ENCODE measurements around the gene RGS3. TPM values are rescaled to one million over a fixed set of nuclear protein-coding genes. Genes with fewer than 3 reads are reported as not detected.

Gene RGS3
- total RNA-seq, 1 donor from 2014 or later = 59.9 TPM

DNA sequence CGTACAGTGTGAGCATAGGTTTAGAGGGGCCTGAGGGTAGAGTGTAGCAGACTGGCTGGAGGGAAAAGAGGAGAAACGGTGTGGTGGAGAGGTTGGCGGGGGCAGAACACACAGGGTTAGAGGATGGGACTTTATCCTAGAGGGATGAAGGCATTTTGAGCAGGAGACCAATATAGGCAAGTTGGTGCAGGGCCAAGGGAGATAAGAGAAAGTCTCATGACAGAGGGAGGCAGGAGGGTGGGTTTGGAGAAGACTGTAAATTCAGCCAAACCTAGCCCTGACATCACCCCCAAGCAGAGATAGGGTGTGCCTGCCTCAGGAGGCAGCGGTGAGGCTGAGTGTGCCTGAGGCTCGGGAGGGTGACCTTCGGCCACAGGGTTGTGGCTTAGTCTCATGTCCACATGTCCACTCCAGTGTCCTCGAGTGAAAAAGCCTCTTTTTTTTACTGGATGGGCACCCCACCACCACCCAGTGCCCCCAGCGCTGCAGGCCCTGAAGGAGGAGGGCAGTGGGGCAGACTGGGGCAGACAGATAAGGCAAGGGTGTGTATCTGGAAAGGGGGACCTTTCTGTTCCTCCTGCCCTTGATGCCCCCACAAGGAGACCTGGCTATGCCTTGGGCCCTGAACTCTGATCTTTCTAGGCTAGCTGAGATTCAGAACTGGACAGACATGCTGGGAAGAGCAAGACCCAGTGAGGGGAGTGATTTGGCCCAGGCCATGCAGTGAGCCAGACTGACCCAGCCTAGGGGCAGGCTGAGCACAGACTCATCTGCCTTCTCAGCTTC, 108.7 kb downstream of the RGS3 start:
- no peak for DNase-seq

DNA sequence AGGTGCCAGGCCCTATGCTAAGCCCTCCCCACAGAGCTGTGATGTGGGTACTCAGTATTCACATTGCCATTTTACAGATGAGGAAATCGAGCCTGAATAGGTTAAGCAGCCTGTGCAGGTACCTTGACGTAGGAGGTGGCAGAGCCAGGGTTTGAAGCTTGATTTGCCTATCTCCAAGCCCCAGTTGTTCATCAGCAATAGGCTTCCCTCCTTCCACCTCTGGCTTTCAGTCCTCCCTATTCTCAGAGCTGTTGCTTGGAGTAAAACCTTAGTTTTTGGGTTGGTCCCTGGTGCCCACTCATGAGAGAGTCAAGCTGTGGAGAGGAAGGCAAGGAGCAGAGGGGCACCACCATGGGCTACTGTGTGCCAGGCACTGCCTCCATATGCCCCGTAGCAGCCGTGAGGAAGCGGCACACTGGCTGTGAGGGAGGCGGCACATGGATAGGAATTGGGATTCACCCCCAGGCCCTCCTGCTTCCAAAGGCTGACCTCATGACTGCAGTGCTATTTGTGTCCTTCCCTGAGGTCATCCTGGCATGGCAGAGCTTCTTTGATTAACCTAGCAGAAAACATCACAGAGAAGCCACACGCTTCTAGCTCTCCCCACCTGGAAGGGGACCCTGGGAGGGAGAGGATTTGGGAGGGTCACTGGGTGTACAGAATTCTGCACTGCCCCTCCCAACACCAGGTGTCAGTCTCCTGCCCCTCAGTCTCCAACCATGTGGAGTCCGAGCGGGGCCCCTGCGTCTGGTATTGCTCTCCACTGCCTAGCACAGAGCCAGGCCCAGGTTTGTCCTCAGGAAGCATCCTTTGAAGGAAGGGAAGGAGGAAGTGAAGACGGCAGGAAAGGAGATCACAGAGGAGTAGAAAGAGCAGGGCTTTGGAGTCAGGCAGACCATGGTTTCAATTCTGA, 109.8 kb downstream of the RGS3 start:
- DNase-seq = no peak

- DNase-seq = no peak
Observed at GRCh38 chr9:113573959-113574352, 110.4 kb downstream of the RGS3 start.

- DNase-seq = no peak
Observed at GRCh38 chr9:113574441-113575262, 111.1 kb downstream of the RGS3 start.

GRCh38 chr9:113577525-113578261, 114.2 kb downstream of the RGS3 start:
- no peak for DNase-seq

DNA sequence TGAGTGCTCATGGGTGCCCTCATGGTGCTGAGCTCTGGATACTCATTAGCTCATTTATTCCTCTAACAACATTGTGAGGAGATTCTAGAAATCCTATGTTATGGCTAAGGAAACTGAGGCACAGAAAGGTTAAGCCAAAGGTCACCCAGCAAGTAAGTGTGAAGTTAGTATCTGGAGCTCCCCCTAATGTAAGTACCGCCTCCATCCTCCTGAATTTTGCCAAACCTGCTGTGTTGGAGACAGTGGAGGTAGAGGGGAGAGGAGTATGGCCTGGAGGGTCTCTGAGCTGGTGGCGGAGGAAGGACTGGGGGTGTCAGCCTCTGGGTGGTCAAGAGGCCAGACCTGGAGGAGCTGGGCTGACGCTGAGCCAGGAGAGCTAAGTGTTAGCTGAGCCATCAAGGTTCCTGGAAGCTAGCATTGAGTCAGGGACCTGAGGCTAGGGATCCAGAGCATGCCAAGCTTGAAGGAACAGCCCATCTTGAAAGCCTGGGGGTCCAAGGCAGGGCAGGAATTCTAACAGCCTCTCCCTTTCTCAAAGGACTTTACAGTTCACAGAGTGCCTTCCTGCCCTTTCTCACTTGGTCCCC, 114.8 kb downstream of the RGS3 start:
- no peak for DNase-seq

DNA sequence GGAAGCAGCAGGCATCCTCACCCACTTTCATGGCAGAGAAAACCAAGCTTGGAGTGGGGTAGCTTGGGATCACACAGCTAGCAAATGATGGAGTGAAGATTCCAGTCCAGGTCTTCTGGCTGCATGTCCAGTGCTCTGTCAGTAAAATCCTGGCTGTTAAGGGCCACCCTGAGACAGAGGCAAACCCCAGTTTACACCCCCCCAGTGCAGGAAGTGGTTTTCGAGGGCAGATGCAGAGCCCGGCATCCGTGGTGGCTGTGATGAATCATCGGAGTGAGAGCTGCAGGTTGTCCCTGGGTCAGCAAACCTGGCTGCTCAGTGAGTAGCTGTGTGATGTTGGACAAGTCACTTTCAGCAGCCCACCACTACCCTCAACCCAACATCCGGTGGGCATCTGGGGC, 115.4 kb downstream of the RGS3 start:
- no peak for DNase-seq

GRCh38 chr9:113579283-113580040, 115.9 kb downstream of the RGS3 start:
- DNase-seq = peak; percentile 88

- DNase-seq = peak; percentile 60
Observed at GRCh38 chr9:113580041-113580953, 116.8 kb downstream of the RGS3 start.

DNA sequence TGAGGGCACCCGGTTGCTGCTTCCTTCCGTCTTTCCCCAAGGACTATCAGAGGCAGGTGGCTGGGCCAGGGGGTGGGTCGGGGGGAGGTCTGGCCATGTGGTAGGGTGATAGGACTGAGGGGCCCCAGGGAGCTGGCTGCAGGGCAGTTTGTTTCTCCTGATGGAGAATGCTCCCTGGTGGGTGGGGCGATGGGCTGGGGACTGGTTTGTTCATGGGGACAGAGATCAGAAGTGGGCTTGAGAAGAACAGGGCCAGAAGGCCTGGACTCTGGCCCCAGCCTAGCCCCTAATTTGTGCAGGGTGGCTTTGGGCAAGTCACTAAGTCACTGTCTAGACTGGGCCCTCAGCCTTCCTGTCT, 117.4 kb downstream of the RGS3 start:
- DNase-seq = no peak

DNA sequence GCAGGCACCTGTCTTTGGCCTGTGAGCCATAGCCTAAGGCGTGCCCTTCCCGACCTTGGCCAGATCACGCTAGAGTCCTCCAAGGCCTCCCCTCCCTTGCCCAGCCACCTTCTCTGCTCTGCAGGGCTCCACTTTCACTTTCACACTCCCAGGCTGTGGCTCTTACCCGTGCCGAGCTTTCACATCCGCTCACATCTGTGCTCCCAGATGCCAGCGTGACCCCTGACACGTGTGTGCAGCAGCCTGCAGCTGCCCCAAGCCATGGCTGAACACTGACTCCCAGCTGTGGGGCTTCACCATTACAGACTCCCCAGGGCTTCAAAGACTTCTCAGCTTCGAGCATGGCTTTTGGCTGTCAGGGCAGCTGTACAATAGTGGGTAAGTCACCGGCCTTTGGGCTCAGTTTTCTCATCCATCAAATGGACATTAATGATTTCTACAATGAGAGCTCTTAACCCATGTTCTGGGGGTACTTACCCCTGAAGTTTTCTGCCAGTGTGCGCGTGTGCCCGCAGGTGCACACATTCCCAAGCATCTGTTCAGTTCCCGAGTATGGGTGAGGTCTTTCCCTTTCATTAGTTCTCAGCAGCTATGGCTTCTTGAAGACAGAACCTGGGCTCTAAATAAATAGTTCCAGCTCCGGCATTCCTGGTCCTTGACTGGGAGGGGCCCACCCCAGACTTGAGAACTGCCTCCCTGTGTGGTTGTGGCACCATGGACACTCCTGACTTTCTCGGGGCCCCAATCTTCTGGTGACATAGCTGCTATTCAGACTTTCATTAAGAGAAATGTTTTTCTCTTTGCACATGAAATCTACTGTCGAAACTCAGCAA, 118.6 kb downstream of the RGS3 start:
- peak; percentile 81 for DNase-seq

GRCh38 chr9:113582698-113583200, 119.2 kb downstream of the RGS3 start:
- no peak for DNase-seq

GRCh38 chr9:113583511-113584427, 120.2 kb downstream of the RGS3 start:
- no peak for DNase-seq

- no peak for DNase-seq
Observed at GRCh38 chr9:113584428-113585084, 121.0 kb downstream of the RGS3 start.

DNA sequence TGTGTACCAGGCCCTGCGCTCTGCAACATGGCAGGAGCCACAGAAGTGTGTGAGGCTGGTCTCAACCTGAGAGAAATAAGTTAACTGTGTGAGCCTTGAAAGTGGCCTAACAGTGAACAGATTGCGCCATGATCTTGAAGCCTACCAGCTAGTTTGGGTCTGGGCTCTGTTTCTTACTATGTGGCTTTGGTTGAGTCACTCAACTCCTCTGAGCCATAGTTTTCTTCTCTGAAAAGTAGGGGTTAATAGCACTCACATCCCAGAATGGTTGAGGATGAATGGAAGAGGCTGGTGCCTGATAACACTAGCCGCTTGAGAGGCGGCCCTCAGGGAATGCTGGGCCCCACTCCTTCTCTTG, 121.5 kb downstream of the RGS3 start:
- no peak for DNase-seq

DNA sequence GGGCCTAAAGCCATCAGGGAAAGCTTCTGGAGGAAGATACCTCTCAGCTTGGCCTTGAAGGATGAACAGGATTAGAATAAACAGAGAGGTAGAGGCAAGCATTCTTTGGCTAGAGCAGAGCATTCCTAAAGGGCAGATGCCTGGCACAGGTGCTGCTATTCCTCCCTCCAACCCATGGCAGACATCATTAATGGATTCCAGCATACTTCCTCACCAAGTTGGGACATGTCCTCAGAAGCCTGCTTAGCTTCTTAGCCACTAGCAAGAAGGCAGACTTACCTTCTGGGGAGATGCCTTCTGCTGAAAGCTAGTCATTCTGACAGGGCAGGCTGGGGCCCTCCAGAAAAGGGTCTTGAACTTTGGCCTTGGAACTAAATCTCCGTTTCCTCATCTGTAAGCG, 122.0 kb downstream of the RGS3 start:
- no peak for DNase-seq
